HL-60 (cell line): ENCODE results near the gene FAM174C.

Experiments
- CTCF ChIP-seq: IDR thresholded peaks from one replicate; pipeline ENCODE4 v1.5.1; 2011; ENCODE audit warnings: low read length, control low read depth, inconsistent platforms; ENCODE audit not compliant: insufficient read depth
- REST ChIP-seq: IDR thresholded peaks from 2 replicates; pipeline ENCODE4 v1.6.1; 2012; ENCODE audit warnings: low read depth; ENCODE audit not compliant: insufficient replicate concordance

- TF ChIP-seq CTCF = no peak
- no peak for TF ChIP-seq REST
Measured at GRCh38 chr19:1272423-1273262, 2.7 kb upstream of the FAM174C start.
